T follicular helper cell (primary cell): ENCODE data around the gene PASK.
"Not testable (repeated sequence)": the region's sequence is repeated elsewhere in the genome, so short reads cannot be mapped to it uniquely, and the experiment has no call there.

ENCODE experiments used
- DNase-seq: peaks from one replicate; pipeline ENCODE4 v3.0.0-alpha.2; 2020; ENCODE audit warnings: low read depth

Gene PASK

GRCh38 chr2:241104611-241105010 is 44.7 kb downstream of the PASK start:
- DNase-seq, result not testable (repeated sequence)

- DNase-seq, result no peak
These were observed 46.1 kb downstream of the PASK start for GRCh38 chr2:241103176-241103595.

DNA sequence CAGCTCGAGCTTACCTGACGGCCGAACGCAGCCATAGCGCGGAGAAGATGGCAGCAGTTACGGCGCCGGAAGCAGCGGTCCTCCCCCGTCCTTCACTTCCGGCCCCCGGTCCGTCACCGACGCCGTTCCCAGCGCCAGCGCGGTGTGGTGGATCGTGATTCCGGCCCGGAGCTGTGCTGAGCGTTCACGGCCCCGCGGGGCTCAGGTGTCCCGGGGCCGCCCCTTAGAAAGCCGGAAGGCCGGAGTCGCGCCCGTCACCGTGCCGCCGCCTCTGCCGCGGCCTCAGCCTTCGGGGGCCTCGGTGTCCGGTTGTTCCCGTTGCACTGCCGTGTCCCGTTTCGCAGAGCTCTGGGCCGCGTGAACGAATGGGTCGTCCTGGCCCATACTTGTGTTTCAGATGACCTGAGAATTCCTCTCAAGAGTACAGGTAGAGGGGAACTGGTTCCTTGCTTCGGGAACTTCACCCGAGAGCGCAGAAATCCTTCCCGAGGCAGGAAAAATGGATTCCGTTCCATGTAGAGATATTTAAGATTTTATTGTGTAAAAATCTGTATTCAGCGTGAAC is 47.0 kb downstream of the PASK start, which contains the start of gene MTERF4:
Gene MTERF4, minus strand, starts transcription at position 49 of the 565 bp plus-strand sequence. Its CDS starts 14 bp downstream, at position 35.
- DNase-seq, result peak; percentile 82

- DNase-seq, result no peak
These were observed 50.0 kb downstream of the PASK start for GRCh38 chr2:241099246-241099645.

GRCh38 chr2:241096979-241097378 is 52.3 kb downstream of the PASK start:
- DNase-seq, result no peak

GRCh38 chr2:241095594-241096290 is 53.5 kb downstream of the PASK start:
- peak; percentile 65 for DNase-seq

DNA sequence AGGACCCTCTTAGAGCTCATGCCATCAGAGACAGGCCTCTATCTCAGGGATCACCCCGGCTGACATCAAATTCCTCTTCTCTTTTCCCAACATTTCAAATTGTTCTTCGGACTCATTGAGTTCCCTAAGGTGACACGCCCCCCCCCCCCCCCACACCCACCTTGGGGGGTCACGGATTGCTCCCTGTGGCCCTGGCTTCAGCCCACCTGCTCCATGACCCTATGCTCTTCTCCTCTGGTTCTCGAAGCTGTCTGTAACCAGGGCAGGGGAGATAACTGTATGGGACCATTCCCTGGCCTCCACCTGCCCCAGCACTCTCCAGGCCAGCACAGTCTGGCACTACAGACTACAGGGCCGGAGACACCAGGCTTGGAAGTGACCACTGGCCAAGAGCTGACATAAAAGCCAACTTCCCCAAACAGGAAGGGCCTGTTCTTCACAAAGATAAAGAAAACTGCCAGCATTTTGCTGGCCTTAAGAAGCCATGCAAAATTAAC is 54.3 kb downstream of the PASK start:
- DNase-seq, result no peak

GRCh38 chr2:241094172-241094571 is 55.1 kb downstream of the PASK start:
- DNase-seq, result no peak

- DNase-seq, result not testable (repeated sequence)
These were observed 56.0 kb downstream of the PASK start for GRCh38 chr2:241093133-241093781.

DNA sequence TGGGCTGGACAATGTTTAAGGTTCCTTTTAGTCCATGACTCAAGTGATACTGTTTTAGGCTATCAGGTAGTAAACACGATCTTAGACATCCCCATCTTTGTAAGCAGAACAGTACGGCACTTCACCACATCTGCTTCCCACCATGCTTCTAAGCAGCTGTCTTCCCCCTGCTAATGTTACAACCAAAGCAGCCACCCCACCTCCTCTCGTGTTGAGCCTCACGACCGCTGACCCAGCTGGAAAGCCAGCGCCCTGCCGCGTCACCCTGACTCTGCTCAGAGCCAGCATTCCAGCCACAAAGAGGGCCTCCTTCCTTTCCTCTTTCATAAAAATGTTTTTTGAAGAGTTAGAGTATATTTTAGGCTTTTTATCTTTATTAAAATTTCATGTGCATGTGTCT is 56.6 kb downstream of the PASK start:
- DNase-seq, result no peak

DNA sequence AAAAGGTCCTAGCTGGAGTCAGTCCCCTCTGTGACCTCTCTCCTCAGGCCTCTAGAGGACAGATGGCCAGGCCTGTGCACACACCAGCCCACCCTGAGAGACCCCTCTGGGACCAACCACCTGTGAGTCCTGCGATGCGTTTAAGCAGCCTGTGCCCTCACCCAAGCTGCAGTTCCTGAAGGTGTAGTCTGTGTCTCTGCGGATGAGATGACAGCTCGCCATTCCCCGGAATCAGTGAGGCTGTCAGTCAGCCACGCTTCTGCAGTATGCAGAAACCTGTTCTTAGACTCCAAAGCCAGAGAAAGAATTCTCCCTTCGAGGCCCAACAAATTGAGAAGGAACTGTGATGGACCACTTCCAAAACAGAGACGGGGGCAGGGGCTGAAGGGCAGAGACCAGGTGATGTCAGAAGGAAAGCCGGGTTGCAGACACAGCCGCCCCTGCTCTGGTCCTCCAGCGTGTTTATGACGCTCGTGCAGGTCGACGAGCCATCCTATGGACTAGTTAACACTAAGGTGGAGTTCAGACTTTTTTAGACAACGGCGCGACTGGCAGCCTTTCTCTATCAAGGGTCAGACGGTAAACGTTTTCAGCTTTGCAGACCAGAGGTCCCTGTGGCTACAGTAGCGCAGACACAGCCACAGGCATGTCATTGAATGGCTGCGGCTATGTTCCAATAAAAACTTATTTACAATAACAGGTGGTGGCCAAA is 57.4 kb downstream of the PASK start:
- no peak for DNase-seq

DNA sequence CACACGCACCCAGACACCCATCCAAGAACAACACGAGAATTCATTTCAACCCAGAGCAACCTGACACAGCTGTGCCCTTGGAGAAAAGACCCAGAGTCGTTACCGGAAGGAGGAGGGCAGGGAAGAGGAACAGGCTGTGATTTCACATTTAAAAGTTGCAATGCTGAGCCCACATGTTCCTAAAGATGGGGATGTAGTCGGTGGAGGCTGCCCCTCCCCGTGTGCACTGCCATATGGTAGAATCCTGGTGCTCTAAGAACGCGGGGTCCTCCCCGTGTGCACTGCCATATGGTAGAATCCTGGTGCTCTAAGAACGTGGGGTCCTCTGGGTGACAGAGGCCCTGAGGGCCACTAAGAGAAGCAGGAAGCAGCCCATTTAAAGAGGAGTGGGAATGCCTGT is 58.1 kb downstream of the PASK start:
- no peak for DNase-seq

GRCh38 chr2:241088791-241089732 is 60.2 kb downstream of the PASK start:
- DNase-seq, result no peak

DNA sequence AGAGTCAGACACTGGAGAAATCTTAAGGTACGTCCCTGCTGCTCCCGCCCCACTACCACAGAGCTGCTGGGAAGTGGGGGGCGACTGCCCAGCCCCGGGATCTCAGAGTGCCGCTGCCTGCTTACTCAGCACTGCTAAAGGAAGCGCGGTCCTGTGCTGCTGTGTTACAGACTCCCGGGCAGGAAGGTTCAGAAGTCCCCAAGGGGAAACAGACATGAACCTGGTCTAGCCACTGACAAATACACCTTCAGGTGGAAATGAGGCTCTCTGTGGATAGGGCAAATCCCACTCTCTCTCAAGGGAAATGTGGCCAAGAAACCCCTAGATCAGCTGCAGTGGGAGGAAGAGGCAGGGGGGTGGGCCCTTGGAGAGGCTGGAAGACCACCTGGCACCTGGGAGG is 60.9 kb downstream of the PASK start:
- no peak for DNase-seq

- no peak for DNase-seq
These were observed 61.6 kb downstream of the PASK start for GRCh38 chr2:241087420-241088268.

DNA sequence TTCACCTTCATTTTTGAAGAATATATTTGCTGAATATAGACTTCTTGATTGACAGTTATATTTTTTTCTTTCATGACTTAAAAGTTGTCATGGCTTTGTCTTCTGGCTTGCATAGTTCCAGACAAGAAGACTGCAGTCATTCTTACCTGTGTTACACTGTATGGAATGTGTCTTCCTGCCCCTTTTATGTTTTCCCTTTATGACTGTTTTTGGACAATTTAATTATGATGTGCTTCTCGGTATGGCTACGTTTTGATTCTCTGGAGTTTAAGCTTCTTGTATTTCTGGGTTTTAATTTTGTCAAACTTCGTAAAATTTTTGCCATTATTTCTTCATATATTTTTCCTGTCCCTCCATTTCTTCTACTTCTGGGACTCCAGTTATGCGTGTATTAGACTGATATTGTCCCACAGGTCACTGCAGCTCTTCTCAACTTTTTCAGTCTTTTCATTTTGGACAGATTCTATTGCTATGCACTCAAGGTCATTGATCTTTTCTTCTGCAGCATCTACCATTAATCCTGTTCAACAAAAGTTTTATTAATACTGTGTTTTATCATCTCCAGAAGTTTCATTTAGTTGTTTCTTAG is 64.3 kb downstream of the PASK start:
- no peak for DNase-seq

GRCh38 chr2:241083091-241083415 is 66.2 kb downstream of the PASK start:
- DNase-seq, result no peak

DNA sequence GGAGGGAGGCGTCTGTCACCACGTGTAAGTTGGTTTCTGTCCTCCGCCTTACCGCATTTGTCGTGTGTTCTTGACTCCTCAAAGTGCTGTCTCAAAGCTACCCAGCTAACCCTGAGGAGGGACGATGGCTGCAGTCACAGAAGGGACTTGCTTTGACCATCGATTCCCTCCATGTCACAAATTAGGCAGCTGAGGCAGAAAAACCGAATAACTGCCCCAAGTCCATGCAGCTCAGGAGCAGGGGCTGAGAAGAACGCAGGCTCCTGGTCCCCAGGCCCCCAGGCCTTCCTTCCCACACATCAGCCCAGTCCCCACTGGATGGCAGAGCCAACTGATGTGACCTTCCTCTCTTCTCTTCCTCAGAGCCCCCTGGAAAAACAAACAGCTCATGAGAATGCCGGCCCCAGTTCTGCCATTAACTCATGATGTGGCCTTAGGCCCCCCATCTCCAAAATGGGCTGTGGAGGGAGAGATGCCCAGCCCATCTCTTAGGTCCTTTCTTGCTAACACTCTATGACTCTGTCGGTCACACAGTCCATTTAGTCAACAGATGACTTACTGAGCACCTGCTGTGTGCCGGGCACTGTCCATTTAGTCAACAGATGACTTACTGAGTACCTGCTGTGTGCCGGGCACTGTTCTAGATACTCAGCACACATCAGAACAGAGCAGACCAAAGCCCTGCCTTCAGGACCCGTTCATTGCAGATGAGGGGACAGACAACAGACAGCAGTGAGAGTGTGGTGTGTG is 66.8 kb downstream of the PASK start:
- no peak for DNase-seq

- DNase-seq, result no peak
These were observed 67.5 kb downstream of the PASK start for GRCh38 chr2:241081643-241082340.
